T1000 (cell line): Measurements from ENCODE around the gene CREBBP.

Experiments
- DNase-seq: peaks from one replicate; lab custom pipeline; 2025; ENCODE audit warnings: mixed read lengths; lab: John Stamatoyannopoulos, UW

Gene CREBBP

GRCh38 chr16:3856367-3857141, 24.0 kb downstream of the CREBBP start:
- DNase-seq = no peak

DNA sequence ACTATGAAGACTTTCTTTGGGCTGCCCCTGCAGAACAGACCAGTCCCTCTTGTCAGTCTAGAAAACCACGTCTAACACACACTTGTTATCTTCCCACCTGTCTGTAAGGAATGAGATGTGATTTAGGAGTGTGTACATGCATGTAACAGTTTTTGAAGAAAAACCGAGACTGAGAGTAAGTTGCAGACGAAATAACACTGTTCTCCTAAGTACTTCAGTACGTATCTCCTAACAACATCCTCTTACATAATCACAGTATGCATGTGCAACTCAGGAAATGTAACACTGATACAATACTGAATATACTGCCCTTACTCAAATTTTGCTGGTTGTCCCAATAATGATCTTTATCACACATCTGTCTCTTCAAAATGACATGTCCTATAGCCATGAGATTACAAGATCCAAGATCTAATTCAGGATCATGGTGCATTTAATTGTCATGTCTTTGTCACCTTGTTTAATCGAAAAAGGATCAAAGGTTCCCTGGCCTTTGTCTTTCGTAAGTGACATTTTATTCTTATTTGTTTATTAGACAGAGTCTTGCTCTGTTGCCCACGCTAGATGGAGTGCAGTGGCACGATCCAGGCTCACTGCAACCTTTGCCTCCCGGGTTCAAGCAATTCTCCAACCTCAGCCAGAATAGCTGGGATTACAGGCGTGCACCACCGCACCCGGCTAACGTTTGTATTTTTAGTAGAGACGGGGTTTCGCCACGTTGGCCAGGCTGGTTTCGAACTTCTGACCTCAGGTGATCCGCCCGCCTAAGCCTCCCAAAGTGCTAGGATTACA, 25.6 kb downstream of the CREBBP start:
- DNase-seq = no peak

- no peak for DNase-seq
Measured at GRCh38 chr16:3850544-3850899, 30.0 kb downstream of the CREBBP start.

DNA sequence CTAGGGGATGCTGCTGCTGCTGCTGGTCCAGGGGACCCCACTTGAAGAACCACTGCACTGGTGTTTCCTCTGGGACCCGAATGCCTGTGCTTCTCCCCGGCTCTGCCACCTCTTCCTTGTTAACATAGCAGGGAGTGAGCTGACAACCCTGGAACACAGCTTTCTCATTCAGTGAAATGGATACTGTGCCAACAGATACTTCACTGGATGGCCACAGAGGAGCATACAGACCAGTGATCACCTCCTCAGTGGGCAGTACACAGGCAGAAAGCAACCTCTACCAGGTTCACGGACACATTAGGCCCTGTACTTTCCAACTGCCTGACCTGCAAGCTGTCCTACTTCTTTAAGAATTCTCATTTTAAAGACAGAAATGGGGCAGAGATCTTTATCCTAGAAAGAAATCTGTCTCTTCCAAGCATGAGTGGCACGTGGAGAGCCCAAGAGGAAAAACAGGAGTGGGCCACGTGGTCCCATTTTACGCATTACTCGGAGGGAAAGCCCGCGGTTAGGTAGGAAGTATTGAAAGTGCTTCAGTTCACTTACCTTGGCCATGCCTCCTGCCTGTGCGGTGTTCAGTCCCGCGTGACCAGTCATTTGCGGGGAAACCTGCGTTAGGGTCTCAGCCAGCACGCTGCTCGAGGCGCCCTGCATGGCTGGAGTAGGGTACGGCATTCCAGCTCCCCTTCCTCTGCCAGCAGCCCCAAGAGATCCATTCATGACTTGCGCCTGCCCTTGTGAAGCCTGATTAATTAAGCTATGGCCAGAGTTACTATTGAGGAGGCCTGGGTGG, 30.6 kb downstream of the CREBBP start:
- no peak for DNase-seq

DNA sequence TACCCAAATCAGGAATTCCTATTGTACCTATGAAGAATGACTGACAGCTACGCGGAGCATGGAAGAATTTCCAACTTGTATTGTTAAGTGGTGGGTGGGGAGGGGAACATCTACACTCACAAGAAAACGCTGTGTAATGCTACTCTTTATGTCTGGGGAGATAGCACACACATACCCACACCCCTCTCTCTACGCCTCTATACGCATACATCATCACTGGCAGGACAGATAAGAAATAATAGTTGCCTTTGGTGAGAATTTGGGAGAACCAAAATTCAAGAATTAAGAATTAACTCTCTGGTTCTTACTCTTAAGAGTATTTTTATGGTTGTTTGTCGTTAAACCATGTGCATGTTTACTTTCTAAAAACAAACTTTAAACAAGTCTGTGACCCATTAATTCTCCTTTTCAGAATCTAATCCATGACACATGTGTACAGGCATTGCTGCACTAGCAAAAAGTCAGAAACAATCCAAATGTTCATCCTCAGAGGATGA, 33.9 kb downstream of the CREBBP start:
- DNase-seq = no peak

DNA sequence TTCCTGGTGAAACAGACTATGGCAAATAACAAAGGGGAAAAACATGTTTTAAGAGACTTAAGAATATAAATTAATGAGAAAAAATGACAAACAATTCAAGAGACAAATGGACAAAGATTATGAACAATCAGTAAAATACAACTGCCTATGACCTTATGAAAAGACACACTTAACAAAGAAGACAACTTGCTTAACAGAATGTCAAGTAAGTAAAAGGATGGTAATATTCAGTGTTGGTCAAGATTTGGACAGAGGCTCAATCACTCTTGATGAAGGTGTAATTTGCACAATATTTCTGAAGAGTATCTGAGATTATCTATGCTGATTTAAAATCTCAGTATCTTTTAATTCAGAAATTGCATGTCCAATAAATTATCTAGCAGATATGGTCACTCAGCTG, 34.4 kb downstream of the CREBBP start:
- DNase-seq = no peak

- no peak for DNase-seq
Measured at GRCh38 chr16:3842994-3843393, 37.5 kb downstream of the CREBBP start.

- DNase-seq = no peak
Measured at GRCh38 chr16:3841729-3842508, 38.6 kb downstream of the CREBBP start.

GRCh38 chr16:3839402-3840184, 40.9 kb downstream of the CREBBP start:
- DNase-seq = no peak

DNA sequence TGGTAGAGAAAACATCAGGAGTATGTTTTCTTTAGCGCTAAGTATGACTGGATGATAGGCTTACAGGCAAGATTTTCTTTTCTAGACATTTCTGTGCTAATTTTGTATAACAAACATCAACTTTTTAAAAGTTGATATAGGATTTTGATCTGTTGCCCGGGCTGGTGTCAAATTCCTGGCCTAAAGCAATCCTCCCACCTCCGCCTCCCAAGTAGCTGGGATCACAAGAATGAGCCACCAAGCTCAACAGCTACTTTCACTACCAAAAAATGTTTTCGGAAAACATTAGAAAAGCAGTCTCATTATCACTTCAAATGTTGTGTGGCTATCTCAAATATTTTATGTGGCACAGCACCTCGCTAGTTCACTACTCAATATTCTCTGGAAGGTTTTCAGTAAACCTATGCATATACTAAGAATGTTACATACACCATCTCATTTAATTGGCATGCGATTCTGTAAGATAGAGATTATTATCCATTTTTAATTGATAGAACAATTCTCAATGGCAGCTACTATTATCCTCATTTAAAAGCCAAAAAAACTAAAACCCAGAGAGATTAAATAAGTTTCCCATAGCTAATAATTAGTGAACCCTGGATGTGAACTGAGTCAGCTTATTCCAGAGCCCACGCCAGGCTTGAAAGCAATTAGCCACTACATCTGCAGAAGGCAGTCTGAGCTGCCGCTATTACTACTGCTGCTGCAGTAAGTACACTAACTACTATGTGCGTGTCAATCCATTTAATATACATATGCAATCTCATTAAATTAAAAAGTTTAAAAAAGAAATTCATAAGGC, 41.7 kb downstream of the CREBBP start:
- no peak for DNase-seq

DNA sequence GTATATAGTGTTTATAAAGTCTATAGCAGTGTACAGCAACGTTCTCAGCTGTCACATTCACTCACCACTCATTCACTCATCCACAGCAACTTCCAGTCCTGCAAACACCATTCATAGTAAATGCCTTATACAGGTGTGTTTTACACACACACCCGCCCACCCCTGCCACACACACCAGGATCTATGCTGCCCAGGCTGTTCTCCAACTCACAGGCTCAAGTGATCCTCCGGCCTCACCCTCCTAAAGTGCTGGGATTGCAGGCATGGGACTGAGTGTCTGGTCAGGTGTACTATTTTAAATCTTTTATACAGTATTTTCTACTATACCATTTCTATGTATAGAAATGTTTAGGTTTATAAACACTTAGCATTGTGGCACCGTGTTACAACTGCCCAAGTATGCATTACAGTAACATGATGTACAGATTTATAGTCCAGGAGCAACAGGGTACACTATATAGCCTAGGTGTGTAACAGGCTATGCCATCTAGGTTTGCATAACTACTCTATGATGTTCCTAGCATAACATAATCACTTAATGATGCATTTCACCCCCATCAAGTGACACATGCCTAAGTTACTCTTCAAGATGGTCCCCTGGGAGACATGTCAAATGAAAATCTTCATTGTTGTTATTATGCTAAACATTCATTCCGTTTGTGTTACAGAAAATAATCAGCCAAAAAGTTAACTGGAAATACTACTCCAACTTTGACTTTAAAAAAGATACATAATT, 42.5 kb downstream of the CREBBP start:
- DNase-seq = no peak

- no peak for DNase-seq
Measured at GRCh38 chr16:3836641-3837040, 43.9 kb downstream of the CREBBP start.

GRCh38 chr16:3835089-3835602, 45.4 kb downstream of the CREBBP start:
- no peak for DNase-seq

DNA sequence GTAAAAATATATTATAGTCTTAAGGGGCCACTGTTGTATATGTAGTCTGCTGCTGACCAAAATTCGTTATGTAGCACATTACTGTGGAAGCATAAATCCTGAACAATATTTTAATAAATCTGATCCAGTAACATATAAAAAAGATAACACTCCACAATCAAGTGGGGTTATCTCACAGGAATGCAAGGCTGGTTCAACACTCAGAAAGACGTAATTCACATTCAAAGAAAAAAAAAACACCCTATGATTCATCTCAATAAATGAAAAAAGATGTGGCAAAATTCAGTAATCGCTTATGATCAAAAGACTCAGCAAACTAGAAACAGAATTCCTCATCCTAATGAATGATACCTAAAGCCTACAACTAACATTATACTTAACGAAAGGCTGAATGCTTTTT, 47.8 kb downstream of the CREBBP start:
- DNase-seq = no peak

GRCh38 chr16:3830625-3831254, 49.8 kb downstream of the CREBBP start:
- DNase-seq = no peak

- no peak for DNase-seq
Measured at GRCh38 chr16:3829631-3830536, 50.6 kb downstream of the CREBBP start.

- no peak for DNase-seq
Measured at GRCh38 chr16:3825940-3826339, 54.6 kb downstream of the CREBBP start.

DNA sequence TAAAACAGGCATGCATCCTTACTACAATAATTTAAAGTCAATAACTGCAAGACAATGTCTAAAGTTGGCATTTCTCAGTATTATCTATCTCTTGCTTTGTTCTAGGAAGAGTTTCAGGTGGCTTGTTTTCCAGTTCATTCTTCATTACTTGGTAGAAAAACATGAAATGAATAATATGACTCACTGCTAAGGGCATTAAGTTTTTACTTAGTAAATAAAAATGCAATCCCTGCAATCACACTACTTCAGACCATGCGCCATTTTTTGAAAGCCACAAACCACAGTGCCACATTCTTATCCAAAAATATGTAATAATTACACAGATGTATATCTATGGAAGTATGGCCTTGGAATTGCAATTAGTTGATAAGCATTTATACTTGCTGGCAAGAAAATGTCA, 55.4 kb downstream of the CREBBP start:
- DNase-seq = no peak
